ENCODE results near the gene ABRACL.

The ABRACL gene

DNA sequence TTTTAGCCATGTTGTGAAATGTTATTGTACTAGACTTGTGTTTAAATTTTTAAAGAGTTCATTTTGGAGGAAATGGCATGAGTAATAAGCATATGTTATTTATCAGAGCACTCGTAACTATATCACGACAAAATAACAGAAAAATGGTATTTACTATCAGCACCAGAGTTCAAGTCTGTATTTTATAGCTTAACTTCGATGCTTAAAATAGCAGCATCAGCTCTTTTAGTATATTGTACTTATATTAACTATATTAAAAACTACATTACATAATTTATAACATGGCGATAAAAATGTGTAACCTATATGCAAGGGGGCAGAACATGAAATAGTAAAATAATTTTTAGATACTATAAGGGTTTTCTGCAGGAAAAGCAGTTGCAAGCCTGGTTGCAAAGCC is 52.9 kb downstream of the ABRACL start:
- TF ChIP-seq CTCF (conservative IDR thresholded peaks at IDR 0.05), result no peak
- H3K27ac ChIP-seq, result no peak overlapping the region

DNA sequence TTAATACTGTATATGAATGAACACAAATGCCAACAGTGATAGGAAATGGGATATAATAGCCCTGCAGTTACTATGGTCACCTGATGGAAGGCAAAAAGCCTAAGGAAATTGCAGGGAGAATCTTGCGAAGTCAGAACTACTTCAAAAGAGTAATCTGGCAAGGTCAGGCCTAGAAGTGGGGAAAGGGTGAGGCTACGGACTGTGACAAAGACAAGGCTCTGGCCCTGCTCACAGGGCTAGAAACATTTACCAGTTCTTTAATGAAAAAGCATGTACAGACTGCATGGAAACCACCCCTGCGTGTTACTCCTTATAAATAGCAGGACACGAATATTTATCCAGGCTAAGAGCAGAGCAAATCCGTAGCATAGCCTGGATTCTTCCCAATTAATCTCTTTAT is 53.8 kb downstream of the ABRACL start:
- TF ChIP-seq CTCF (conservative IDR thresholded peaks at IDR 0.05), result no peak
- H3K27ac ChIP-seq, result no peak overlapping the region

- no peak overlapping the region for H3K27ac ChIP-seq
- TF ChIP-seq CTCF (conservative IDR thresholded peaks at IDR 0.05), result no peak
Observed at GRCh38 chr6:139091826-139092225, 63.3 kb downstream of the ABRACL start.
